HEK293 (cell line): ENCODE measurements around the gene EMC7.
"Not testable (repeated sequence)": the region's sequence is repeated elsewhere in the genome, so short reads cannot be mapped to it uniquely, and the experiment has no call there.

Source experiments
- CTCF ChIA-PET: fragments of 350-600 bp; formaldehyde crosslinking; extraction: SDS; loops from one replicate; lab custom pipeline; 2021; ENCODE audit warnings: antibody characterized with exemption; lab: Yijun Ruan, JAX
- POLR2A ChIA-PET: fragments of 300-600 bp; formaldehyde crosslinking; extraction: SDS; loops from one replicate; lab custom pipeline; 2020; ENCODE audit warnings: antibody characterized with exemption, inconsistent platforms; lab: Yijun Ruan, JAX
- H3K27ac ChIP-seq: fragments of 200-500 bp; sonication (Bioruptor generic); 2 replicates; pipeline ENCODE4 v1.5.1; 2014; ENCODE audit warnings: low read depth, low read length, control low read depth, inconsistent platforms; ENCODE audit errors: extremely low read depth
- H3K36me3 ChIP-seq, 2 experiments: fragments of 200-500 bp in 1 of 2; sonication (Bioruptor generic) in 1 of 2; 1 replicate in 1 of 2; 2 replicates in 1 of 2; pipeline ENCODE4 v1.5.1; 2014 to 2017; ENCODE audit warnings: inconsistent platforms in 2 of 2, low read length in 2 of 2; ENCODE audit not compliant: control insufficient read depth in 2 of 2, insufficient read depth in 1 of 2
- H3K4me1 ChIP-seq: fragments of 200-500 bp; sonication (Bioruptor generic); 2 replicates; pipeline ENCODE4 v1.5.1; 2014; ENCODE audit warnings: mild to moderate bottlenecking, low read length, inconsistent platforms; ENCODE audit not compliant: control insufficient read depth, insufficient read depth
- H3K4me3 ChIP-seq: 2 replicates; pipeline ENCODE4 v1.5.1; 2011; ENCODE audit warnings: low read depth, mild to moderate bottlenecking, control low read depth, low read length, moderate library complexity
- H3K9me3 ChIP-seq: fragments of 200-500 bp; sonication (Bioruptor generic); 2 replicates; pipeline ENCODE4 v1.5.1; 2014; ENCODE audit warnings: low read depth, low read length, inconsistent platforms; ENCODE audit not compliant: control insufficient read depth, insufficient read depth
- AEBP2 ChIP-seq: fragments of 450-650 bp; formaldehyde crosslinking; IDR thresholded peaks from 2 replicates; pipeline ENCODE4 v1.5.1; 2016; ENCODE audit warnings: missing biosample characterization, missing genetic modification characterization, borderline replicate concordance
- BCL11A ChIP-seq: fragments of 450-650 bp; formaldehyde crosslinking; IDR thresholded peaks from 2 replicates; pipeline ENCODE4 v1.5.1; 2016; ENCODE audit warnings: low read depth, missing biosample characterization, missing genetic modification characterization
- CTCF ChIP-seq: fragments of 450-650 bp; formaldehyde crosslinking; IDR thresholded peaks from 2 replicates; pipeline ENCODE4 v1.5.1; 2016; ENCODE audit warnings: missing biosample characterization, missing genetic modification characterization
- ELK4 ChIP-seq: IDR thresholded peaks from 2 replicates; pipeline ENCODE4 v1.6.1; 2011; ENCODE audit warnings: mild to moderate bottlenecking, low read depth, low read length, borderline replicate concordance
- GLI4 ChIP-seq: fragments of 450-650 bp; formaldehyde crosslinking; IDR thresholded peaks from 2 replicates; pipeline ENCODE4 v1.5.1; 2016; ENCODE audit warnings: missing biosample characterization, missing genetic modification characterization
- GLIS1 ChIP-seq: fragments of 450-650 bp; formaldehyde crosslinking; IDR thresholded peaks from 2 replicates; pipeline ENCODE4 v1.5.1; 2016; ENCODE audit warnings: missing biosample characterization, missing genetic modification characterization
- SCRT1 ChIP-seq: fragments of 450-650 bp; formaldehyde crosslinking; IDR thresholded peaks from 2 replicates; pipeline ENCODE4 v1.5.1; 2016; ENCODE audit warnings: missing biosample characterization, missing genetic modification characterization, borderline replicate concordance
- SCRT2 ChIP-seq: fragments of 450-650 bp; formaldehyde crosslinking; IDR thresholded peaks from 2 replicates; pipeline ENCODE4 v1.5.1; 2016; ENCODE audit warnings: missing biosample characterization, missing genetic modification characterization
- ZBTB20 ChIP-seq: fragments of 450-650 bp; formaldehyde crosslinking; IDR thresholded peaks from 2 replicates; pipeline ENCODE4 v1.5.1; 2016; ENCODE audit warnings: missing biosample characterization, missing genetic modification characterization
- ZFP3 ChIP-seq: fragments of 450-650 bp; formaldehyde crosslinking; IDR thresholded peaks from 2 replicates; pipeline ENCODE4 v1.5.1; 2016; ENCODE audit warnings: low read depth, missing biosample characterization, missing genetic modification characterization
- ZNF18 ChIP-seq: fragments of 450-650 bp; formaldehyde crosslinking; IDR thresholded peaks from 2 replicates; pipeline ENCODE4 v1.5.1; 2016; ENCODE audit warnings: missing biosample characterization, missing genetic modification characterization
- ZNF221 ChIP-seq: fragments of 450-650 bp; formaldehyde crosslinking; IDR thresholded peaks from 2 replicates; pipeline ENCODE4 v1.5.1; 2017; ENCODE audit warnings: missing biosample characterization, missing genetic modification characterization, borderline replicate concordance
- ZNF280C ChIP-seq: fragments of 450-650 bp; formaldehyde crosslinking; IDR thresholded peaks from 2 replicates; pipeline ENCODE4 v1.5.1; 2016; ENCODE audit warnings: missing biosample characterization, missing genetic modification characterization
- ZNF398 ChIP-seq: fragments of 450-650 bp; formaldehyde crosslinking; IDR thresholded peaks from 2 replicates; pipeline ENCODE4 v1.5.1; 2017; ENCODE audit warnings: missing biosample characterization, missing genetic modification characterization
- ZNF514 ChIP-seq: fragments of 450-650 bp; formaldehyde crosslinking; IDR thresholded peaks from 2 replicates; pipeline ENCODE4 v1.5.1; 2016; ENCODE audit warnings: missing biosample characterization, missing genetic modification characterization
- ZNF571 ChIP-seq: fragments of 450-650 bp; formaldehyde crosslinking; IDR thresholded peaks from 2 replicates; pipeline ENCODE4 v1.5.0; 2017; ENCODE audit warnings: missing biosample characterization, missing genetic modification characterization
- ZNF626 ChIP-seq: fragments of 450-650 bp; sonication (Bioruptor Pico); formaldehyde crosslinking; IDR thresholded peaks from 2 replicates; pipeline ENCODE4 v1.5.1; 2018; ENCODE audit warnings: missing biosample characterization, missing genetic modification characterization, inconsistent platforms
- ZNF768 ChIP-seq: fragments of 450-650 bp; formaldehyde crosslinking; IDR thresholded peaks from 2 replicates; pipeline ENCODE4 v1.5.1; 2018; ENCODE audit warnings: missing biosample characterization, mild to moderate bottlenecking, missing genetic modification characterization

The EMC7 gene

GRCh38 chr15:34122771-34123183 lies 21.1 kb upstream of the EMC7 start:
- H3K4me3 ChIP-seq: no peak overlapping the region
- no peak overlapping the region for H3K27ac ChIP-seq
- POLR2A ChIA-PET: interaction anchor here (0.6 kb wide), 1 partner anchor 86 kb away, joined by 3 read pairs; no protein-coding TSS in a partner anchor
- no peaks in the 10 kb centered on the region for H3K9me3 ChIP-seq
- H3K36me3 ChIP-seq: no peaks in the 10 kb centered on the region
- CTCF ChIA-PET: no interaction called here
- TF ChIP-seq ZBTB20 (tag by site-specific recombination) (0 out of 2 replicates have a peak, but pooled peaks have one; percentile 24), ZNF768 (tag by site-specific recombination) (no peak), AEBP2 (no peak)
- no peaks in the 10 kb centered on the region for H3K4me1 ChIP-seq

GRCh38 chr15:34121786-34122185 lies 20.1 kb upstream of the EMC7 start:
- CTCF ChIA-PET, H3K4me3 ChIP-seq, H3K36me3 ChIP-seq, POLR2A ChIA-PET, H3K9me3 ChIP-seq, H3K4me1 ChIP-seq, H3K27ac ChIP-seq: not testable (repeated sequence)

- H3K4me3 ChIP-seq, H3K9me3 ChIP-seq, H3K4me1 ChIP-seq, POLR2A ChIA-PET, H3K27ac ChIP-seq, H3K36me3 ChIP-seq: not testable (repeated sequence)
- TF ChIP-seq SCRT1 (peak; percentile 73; the same call in 1 of the 2 replicates), SCRT2 (tag by site-specific recombination) (peak; percentile 83)
- CTCF ChIA-PET: interaction anchor here (0.5 kb wide), 1 partner anchor 129 kb away, joined by 4 read pairs; no protein-coding TSS in a partner anchor
Observed at GRCh38 chr15:34120420-34120819, 18.8 kb upstream of the EMC7 start.

GRCh38 chr15:34119291-34119690 lies 17.6 kb upstream of the EMC7 start:
- H3K9me3 ChIP-seq: no peaks in the 10 kb centered on the region
- no peak overlapping the region for H3K27ac ChIP-seq
- no peaks in the 10 kb centered on the region for H3K4me1 ChIP-seq
- POLR2A ChIA-PET: no interaction called here
- no peaks in the 10 kb centered on the region for H3K36me3 ChIP-seq
- CTCF ChIA-PET: interaction anchor here (0.6 to 0.8 kb wide), 2 partner anchors 92 to 249 kb away, joined by 3 to 4 read pairs; no protein-coding TSS in a partner anchor
- no peak overlapping the region for H3K4me3 ChIP-seq
- TF ChIP-seq ELK4: no peak
- TF ChIP-seq ZNF280C (tag by site-specific recombination): no peak
- no peak for TF ChIP-seq GLIS1 (tag by site-specific recombination)
- TF ChIP-seq ZNF18 (tag by site-specific recombination): no peak
- no peak for TF ChIP-seq CTCF (tag by site-specific recombination)
- no peak for TF ChIP-seq ZNF398 (tag by site-specific recombination)
- TF ChIP-seq ZNF626: no peak
- no peak for TF ChIP-seq ZNF514 (tag by site-specific recombination)
- TF ChIP-seq ZNF571 (tag by site-specific recombination): no peak
- TF ChIP-seq GLI4 (tag by site-specific recombination): no peak
- no peak for TF ChIP-seq ZFP3
- no peak for TF ChIP-seq BCL11A
- no peak for TF ChIP-seq ZNF221
